ENCODE results near the gene DHRSX. TPM values are rescaled to one million over a fixed set of nuclear protein-coding genes. Genes with fewer than 3 reads are reported as not detected.
"Not testable (repeated sequence)": the region's sequence is repeated elsewhere in the genome, so short reads cannot be mapped to it uniquely, and the experiment has no call there.

The DHRSX gene
- total and polyA plus RNA-seq, 2 donors (not counting 3 experiments of a cell fraction or from before 2014, with no cell fraction given), result 27.1 to 37.7 TPM

DNA sequence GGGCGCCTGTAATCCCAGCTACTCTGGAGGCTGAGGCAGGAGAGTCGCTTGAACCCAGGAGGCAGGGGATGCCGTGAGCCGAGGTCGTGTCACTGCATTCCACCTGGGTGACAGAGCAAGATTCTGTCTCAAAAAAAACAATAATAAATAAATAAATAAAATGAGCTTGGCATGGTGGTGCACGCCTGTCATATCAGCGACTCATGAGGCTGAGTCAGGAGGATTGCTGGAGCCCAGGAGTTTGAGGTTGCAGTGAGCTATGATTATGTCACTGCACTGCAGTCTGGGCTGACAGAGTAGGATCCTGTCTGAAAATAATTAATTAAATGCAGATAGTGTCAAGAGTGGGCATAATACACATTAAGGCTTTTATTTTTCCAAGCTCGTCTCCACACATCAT is 77.5 kb downstream of the DHRSX start:
- BruUV-seq (replicated peaks), result no TSS peak
- H3K27me3 ChIP-seq (ENCODE audit: control insufficient read depth in 2 of 2, insufficient read depth in 2 of 2, low read length in 2 of 2), result no peaks in the 10 kb centered on the region
- no peaks in the 10 kb centered on the region for H3K9me1 ChIP-seq (replicated peaks; ENCODE audit: control insufficient read depth, extremely low read depth, insufficient read depth, low read length)
- no peak overlapping the region for H3K4me3 ChIP-seq (replicated peaks in 1 of 3; ENCODE audit: insufficient read depth in 1 of 3, low read depth in 1 of 3, low read length in 3 of 3)
- TF ChIP-seq FOS (IDR thresholded peaks at IDR 0.05; ENCODE audit: borderline replicate concordance, insufficient read depth, low read length) (peak; percentile 55), POLR2AphosphoS5 (IDR thresholded peaks at IDR 0.05; ENCODE audit: insufficient read depth, low read depth, low read length) (no peak), POLR2A (IDR thresholded peaks at IDR 0.05; ENCODE audit: low read depth, low read length) (no peak), EZH2 (IDR thresholded peaks at IDR 0.05; ENCODE audit: borderline replicate concordance, low read depth, low read length, severe bottlenecking) (no peak)
- dilution Hi-C loops (cut with MboI; ENCODE audit: extremely low pct_ligation_motif_present, low sequenced_read_pairs) (no loop called here), intact Hi-C loops (cut with micrococcal nuclease) (no loop called here)
- no peak overlapping the region for H3K27ac ChIP-seq (ENCODE audit: insufficient read depth, low read depth, low read length)
- ChIA-PET POLR2A (no interaction called here), CTCF (no interaction called here)
- H3K4me1 ChIP-seq (ENCODE audit: control insufficient read depth, extremely low read depth, insufficient read depth, low read length), result no peaks in the 10 kb centered on the region
- H3K36me3 ChIP-seq (ENCODE audit: control insufficient read depth in 2 of 2, extremely low read depth in 1 of 2, insufficient read depth in 2 of 2, low read length in 2 of 2), result peaks cover 0 to 2% of the 10 kb centered on the region in 2 experiments
- no peaks in the 10 kb centered on the region for H3K9me3 ChIP-seq (replicated peaks; ENCODE audit: control insufficient read depth, insufficient read depth, low read length)
- H2AFZ ChIP-seq (ENCODE audit: low read depth, low read length), result no peak overlapping the region
- H3K79me2 ChIP-seq (ENCODE audit: control insufficient read depth, insufficient read depth, low read length), result no peaks in the 10 kb centered on the region
- no peak overlapping the region for H3K9ac ChIP-seq (replicated peaks; ENCODE audit: extremely low read depth, insufficient read depth, low read length)
- H3K4me2 ChIP-seq (ENCODE audit: insufficient read depth, low read length), result no peak overlapping the region
- FAIRE-seq (no peak), DNase-seq (ENCODE audit: low read depth, low spot score) (no peak)
- no peaks in the 10 kb centered on the region for H4K20me1 ChIP-seq (replicated peaks; ENCODE audit: control insufficient read depth, extremely low read depth, insufficient read depth, low read length)

- FAIRE-seq, result not testable (repeated sequence)
Observed at GRCh38 chrX:2419418-2419817, 81.4 kb downstream of the DHRSX start.

More at GRCh38 chrX:2419418-2419817, 81.4 kb downstream of the DHRSX start:
- H3K36me3 ChIP-seq (ENCODE audit: control insufficient read depth in 2 of 2, extremely low read depth in 1 of 2, insufficient read depth in 2 of 2, low read length in 2 of 2); BruUV-seq (replicated peaks); H3K9me3 ChIP-seq (replicated peaks; ENCODE audit: control insufficient read depth, insufficient read depth, low read length); H2AFZ ChIP-seq (ENCODE audit: low read depth, low read length); H3K27me3 ChIP-seq (ENCODE audit: control insufficient read depth in 2 of 2, insufficient read depth in 2 of 2, low read length in 2 of 2); H3K4me2 ChIP-seq (ENCODE audit: insufficient read depth, low read length); DNase-seq (ENCODE audit: low read depth, low spot score); dilution Hi-C loops (cut with MboI; ENCODE audit: extremely low pct_ligation_motif_present, low sequenced_read_pairs); H3K79me2 ChIP-seq (ENCODE audit: control insufficient read depth, insufficient read depth, low read length); H3K4me1 ChIP-seq (ENCODE audit: control insufficient read depth, extremely low read depth, insufficient read depth, low read length); H3K27ac ChIP-seq (ENCODE audit: insufficient read depth, low read depth, low read length); intact Hi-C loops (cut with micrococcal nuclease); H3K4me3 ChIP-seq (replicated peaks in 1 of 3; ENCODE audit: insufficient read depth in 1 of 3, low read depth in 1 of 3, low read length in 3 of 3); POLR2A ChIA-PET; H3K9me1 ChIP-seq (replicated peaks; ENCODE audit: control insufficient read depth, extremely low read depth, insufficient read depth, low read length); H3K9ac ChIP-seq (replicated peaks; ENCODE audit: extremely low read depth, insufficient read depth, low read length); H4K20me1 ChIP-seq (replicated peaks; ENCODE audit: control insufficient read depth, extremely low read depth, insufficient read depth, low read length); CTCF ChIA-PET: not testable (repeated sequence)

Measured in endothelial cell of umbilical vein (primary cell).